ENCODE measurements around the gene SUPT20H. TPM values are rescaled to one million over a fixed set of nuclear protein-coding genes. Genes with fewer than 3 reads are reported as not detected.
"Not testable (repeated sequence)": the region's sequence is repeated elsewhere in the genome, so short reads cannot be mapped to it uniquely, and the experiment has no call there.

Gene SUPT20H
- total RNA-seq, 1 experiment from 2014 or later: 43.7 TPM

DNA sequence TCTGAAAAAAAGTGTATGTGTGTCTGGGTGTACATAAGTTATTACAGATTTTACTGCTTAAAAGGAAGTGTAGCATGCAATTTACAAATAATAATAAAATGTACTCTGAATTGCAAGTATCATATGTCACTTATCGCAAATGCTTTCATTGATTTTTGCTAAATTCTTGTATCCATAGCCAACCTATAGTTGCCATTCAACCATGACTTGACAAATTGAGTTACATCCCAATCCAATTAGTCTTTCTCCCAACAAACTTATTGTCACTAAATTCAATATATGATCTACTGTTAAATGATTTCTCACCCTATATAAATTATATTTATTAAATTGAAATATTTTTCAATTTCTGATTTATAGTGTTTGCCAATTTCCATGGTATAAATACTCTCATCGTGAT is 17.3 kb upstream of the SUPT20H start:
- Histone ChIP-seq H3K36me3 (no peaks in the 10 kb centered on the region), H3K4me3 (no peak overlapping the region), H3K27me3 (no peaks in the 10 kb centered on the region), H3K9me3 (no peaks in the 10 kb centered on the region)
- DNase-seq: no peak

DNA sequence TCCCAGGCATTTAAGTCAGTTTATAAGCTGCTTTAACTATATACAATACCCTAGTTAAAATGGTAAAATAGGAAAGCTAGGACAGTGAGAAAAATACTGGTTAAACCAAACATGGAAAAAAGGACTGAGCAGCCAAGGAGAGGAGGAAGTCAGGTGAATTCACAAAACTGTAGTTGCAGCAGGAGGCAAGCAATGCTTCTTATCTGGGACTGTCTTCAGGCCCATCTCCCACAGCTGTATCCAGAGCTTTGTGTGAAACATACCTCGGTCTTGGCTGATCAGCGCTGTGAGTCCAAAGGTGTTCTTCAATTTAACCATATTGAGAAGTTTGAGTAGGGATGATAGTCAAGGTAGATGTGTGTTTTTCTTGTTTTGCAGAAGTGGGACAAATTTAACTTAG is 15.7 kb upstream of the SUPT20H start:
- Histone ChIP-seq H3K36me3 (no peaks in the 10 kb centered on the region), H3K9me3 (no peaks in the 10 kb centered on the region), H3K4me3 (no peak overlapping the region), H3K27me3 (no peaks in the 10 kb centered on the region)
- DNase-seq: no peak

DNA sequence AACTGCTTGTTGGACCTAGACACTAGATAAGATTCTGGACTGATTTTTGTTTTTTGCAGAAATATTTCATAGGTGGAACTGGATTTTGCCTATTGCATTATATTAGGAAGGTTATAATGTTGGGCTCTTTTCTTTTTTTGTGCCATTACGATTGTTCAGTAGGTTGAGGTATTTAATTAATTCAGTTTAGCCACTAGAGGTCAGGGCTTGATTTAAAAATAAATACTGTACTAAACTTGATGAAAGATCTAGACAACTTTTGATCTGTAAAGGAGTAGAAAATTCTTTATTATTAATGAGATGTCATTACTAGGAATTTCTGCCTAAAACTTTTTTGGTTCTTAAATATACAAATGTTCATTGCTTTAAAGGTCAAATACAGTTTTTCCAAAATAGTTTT is 15.2 kb upstream of the SUPT20H start:
- DNase-seq: no peak
- Histone ChIP-seq H3K27me3 (no peaks in the 10 kb centered on the region), H3K36me3 (no peaks in the 10 kb centered on the region), H3K9me3 (no peaks in the 10 kb centered on the region), H3K4me3 (no peak overlapping the region)

DNA sequence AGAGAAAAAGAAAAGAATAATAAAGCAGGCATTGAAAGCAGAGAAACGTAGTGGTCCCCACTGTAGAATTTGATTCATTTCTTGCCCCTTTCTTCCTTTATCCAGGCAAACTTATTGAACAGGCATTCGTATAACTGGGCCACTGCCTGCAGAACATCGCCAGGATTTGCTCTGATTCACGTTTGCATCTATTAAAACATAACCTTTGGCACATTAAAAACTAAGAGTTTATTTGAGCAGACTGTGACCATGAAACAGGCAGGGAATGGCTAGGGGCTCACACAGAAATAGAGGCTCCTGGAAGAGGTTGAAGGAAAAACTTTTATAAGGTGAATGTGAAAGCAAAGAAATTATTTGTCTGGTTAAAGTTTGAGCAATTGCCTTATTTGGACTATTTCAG is 12.5 kb upstream of the SUPT20H start:
- Histone ChIP-seq H3K9me3 (no peaks in the 10 kb centered on the region), H3K27me3 (no peaks in the 10 kb centered on the region), H3K4me3 (no peak overlapping the region), H3K36me3 (no peaks in the 10 kb centered on the region)
- DNase-seq: no peak

DNA sequence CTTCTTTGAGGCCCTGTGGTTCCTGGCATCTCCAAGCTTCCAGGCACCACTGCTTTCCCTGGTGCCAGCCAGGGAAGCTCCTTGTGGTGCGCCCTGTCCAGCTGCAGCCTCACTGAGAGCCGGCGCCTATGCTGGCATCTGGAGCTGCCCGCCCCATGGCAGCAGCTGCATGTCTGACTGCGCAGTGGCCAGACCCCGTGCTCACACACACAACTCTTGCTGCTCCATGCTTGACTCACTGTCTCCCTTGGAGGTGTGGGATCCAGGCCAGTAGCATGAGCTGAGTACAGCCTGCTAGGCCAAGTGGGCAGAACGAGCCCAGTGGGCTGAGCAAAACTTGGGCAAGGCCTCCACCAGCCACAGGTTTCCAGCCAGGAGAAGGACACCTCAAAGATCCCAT is 11.5 kb upstream of the SUPT20H start:
- Histone ChIP-seq H3K36me3 (no peaks in the 10 kb centered on the region), H3K27me3 (no peaks in the 10 kb centered on the region), H3K9me3 (no peaks in the 10 kb centered on the region), H3K4me3 (no peak overlapping the region)
- DNase-seq: peak; percentile 97

DNA sequence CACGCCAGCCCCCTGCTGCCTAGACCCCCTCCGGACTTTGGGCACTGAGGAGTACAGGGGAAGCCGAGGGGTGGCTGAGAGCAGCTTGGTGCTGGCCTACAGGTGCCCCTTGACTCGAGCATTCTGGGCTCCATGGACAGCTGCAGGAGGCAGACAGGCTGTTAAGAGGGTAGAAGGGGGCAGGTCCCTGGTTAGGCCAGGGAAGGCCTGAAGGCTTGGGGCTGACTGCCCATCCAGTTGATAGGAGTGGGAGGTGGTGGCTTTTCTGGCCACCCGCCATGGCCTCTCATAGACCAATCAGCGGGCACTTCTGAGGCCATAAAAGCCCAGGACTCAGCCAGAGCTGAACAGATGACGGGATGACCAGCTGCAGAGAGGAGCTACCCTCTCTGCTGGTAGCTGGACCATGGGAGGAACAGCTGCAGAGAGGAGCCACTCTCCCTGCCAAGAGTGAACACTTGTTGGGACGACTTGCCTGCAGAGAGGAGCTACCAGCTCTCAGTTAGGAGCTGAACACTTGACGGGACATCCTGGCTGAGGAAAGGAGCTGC is 10.7 kb upstream of the SUPT20H start:
- no peak for DNase-seq
- Histone ChIP-seq H3K4me3 (no peak overlapping the region), H3K36me3 (no peaks in the 10 kb centered on the region), H3K9me3 (no peaks in the 10 kb centered on the region), H3K27me3 (no peaks in the 10 kb centered on the region)

DNA sequence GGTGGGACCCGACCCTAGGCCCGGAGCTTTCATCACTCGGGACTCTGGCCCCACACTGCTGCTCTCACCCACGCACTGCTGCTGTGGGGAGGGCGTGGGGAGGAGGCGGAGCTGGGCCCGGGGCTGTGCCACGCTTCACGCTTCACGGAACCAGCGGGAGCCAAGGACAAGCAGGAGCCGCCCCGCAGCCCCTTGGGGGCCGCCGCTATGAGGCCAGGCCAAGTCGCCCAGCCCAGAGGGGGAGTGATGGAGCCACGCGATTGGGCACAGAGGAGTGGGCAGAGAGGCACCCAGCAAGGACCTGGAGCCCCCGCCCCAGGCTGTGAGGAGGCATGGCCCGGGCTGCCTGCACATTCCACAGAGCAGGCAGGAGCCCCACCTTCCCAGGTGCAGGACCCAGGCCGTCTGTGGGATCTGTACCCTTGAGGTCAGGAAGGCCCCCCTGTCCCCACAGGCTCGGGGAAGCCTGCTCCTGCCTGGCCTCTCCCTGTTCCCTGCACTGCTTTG is 10.2 kb upstream of the SUPT20H start:
- Histone ChIP-seq H3K36me3 (no peaks in the 10 kb centered on the region), H3K27me3 (no peaks in the 10 kb centered on the region), H3K4me3 (no peak overlapping the region), H3K9me3 (no peaks in the 10 kb centered on the region)
- no peak for DNase-seq

DNA sequence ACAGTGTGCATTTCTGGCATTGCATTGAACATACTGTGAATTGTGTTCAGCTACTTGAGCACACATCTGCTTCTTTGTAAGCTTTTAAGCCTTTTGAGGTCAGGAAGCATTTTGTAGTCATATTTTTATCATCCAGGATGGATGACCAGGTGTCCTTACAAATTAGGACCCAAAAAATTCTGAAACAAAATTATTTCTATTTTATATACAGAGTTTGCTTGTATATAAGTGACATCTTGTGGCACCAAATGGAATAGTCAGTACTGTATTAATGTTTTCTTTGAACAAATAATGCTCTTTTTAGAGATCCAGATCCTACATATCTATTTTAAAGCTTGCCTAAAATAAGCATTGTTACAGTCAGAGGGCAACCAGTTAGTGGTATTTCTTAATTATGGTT is 9.5 kb upstream of the SUPT20H start:
- Histone ChIP-seq H3K9me3 (no peaks in the 10 kb centered on the region), H3K36me3 (no peaks in the 10 kb centered on the region), H3K4me3 (no peak overlapping the region), H3K27me3 (no peaks in the 10 kb centered on the region)
- DNase-seq: no peak

DNA sequence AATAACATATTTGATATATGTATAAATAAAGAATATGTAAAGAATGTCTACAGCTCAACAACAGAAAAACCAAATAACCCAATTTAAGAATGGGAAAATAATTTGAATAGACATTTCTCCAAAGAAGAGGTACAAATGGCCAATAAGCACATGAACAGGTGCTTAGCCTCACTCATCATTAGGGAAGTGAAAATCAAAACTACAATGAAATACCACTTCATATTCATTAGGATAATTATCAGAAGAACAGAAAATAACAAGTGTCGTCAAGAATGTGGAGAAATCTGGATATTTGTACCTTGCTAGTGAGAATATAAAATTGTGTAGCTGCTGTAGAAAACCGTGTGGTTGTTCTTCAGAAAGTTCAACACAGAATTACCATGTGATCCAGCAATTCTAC is 8.4 kb upstream of the SUPT20H start:
- H3K27me3 ChIP-seq: no peaks in the 10 kb centered on the region
- H3K4me3 ChIP-seq: no peak overlapping the region
- no peaks in the 10 kb centered on the region for H3K9me3 ChIP-seq
- H3K36me3 ChIP-seq: no peaks in the 10 kb centered on the region
- no peak for DNase-seq

DNA sequence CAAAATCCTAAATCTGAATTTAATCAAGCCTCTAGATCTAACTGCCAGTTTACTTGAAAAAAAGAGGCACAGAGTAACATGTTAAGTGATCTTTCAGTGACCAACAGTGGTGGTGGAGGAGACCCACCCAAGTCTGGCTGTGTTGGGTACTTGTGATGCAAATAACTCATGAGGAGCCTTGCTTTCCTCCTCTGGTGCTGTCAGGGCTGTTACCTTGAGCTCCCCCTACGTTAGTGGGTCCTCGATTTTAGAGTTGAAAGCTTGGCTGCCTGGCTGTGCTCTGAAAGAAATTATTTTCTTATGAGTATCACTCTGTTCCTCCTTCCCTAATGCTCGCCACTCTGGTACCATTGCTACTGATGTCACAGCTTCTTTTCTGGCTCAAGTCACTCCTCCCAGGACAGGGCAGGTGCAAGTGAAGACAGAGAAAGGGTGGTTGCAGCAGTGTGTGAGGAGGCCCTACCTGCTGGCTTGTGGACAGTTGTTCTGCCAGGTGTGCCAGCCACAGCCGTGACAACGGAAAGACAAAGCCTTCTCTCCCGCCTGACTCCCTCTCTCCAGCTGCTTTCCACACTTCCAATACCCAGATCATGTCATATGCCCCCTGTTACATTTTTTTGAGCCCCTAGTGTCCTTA is 6.5 kb upstream of the SUPT20H start:
- H3K27me3 ChIP-seq: no peaks in the 10 kb centered on the region
- no peak overlapping the region for H3K4me3 ChIP-seq
- H3K9me3 ChIP-seq: no peaks in the 10 kb centered on the region
- H3K36me3 ChIP-seq: no peaks in the 10 kb centered on the region
- no peak for DNase-seq

DNA sequence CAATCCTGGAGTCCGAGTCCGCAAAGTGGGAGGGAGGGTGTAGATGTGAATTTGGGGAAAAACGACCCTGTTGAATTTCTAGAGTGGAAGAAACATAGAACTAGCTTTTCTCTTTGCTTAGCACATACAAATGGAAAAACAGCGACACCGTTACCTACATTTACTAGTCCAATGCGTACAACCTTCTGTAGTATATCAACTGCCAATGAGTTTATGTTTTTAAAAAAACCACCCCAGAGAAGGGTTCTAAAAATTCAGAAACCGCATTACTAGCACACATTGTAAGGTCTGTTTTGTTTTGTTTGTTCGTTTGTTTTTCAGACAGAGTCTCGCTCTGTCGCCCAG is 332 bp upstream of the SUPT20H start:
- no peak for DNase-seq
- H3K27me3 ChIP-seq: no peaks in the 10 kb centered on the region
- H3K4me3 ChIP-seq: peak overlapping the region; percentile 95
- peaks cover 1% of the 10 kb centered on the region; the same call in 1 of the 2 replicates for H3K9me3 ChIP-seq
- H3K36me3 ChIP-seq: peaks cover 20% of the 10 kb centered on the region

DNA sequence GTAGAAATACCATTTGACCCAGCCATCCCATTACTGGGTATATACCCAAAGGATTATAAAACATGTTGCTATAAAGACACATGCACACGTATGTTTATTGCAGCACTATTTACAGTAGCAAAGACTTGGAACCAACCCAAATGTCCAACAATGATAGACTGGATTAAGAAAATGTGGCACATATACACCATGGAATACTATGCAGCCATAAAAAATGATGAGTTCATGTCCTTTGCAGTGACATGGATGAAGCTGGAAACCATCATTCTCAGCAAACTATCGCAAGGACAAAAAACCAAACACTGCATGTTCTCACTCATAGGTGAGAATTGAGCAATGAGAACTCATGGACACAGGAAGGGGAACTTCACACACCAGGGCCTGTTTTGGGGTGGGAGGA is 3.3 kb downstream of the SUPT20H start:
- H3K9me3 ChIP-seq, DNase-seq, H3K4me3 ChIP-seq, H3K27me3 ChIP-seq: not testable (repeated sequence)
- H3K36me3 ChIP-seq: peaks cover 29% of the 10 kb centered on the region

DNA sequence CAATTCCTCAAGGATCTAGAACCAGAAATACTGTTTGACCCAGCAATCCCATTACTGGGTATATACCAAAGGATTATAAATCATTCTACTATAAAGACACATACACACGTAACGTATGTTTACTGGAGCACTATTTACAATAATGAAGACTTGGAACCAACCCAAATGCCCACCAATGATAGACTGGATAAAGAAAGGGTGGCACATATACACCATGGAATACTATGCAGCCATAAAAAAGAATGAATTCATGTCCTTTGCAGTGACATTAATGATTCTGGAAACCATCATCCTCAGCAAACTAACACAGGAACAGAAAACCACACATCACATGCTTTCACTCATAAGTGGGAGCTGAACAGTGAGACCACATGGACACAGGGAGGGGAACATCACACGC is 6.4 kb downstream of the SUPT20H start:
- peaks cover 38% of the 10 kb centered on the region for H3K36me3 ChIP-seq
- not testable (repeated sequence) for DNase-seq, H3K9me3 ChIP-seq, H3K27me3 ChIP-seq, H3K4me3 ChIP-seq

DNA sequence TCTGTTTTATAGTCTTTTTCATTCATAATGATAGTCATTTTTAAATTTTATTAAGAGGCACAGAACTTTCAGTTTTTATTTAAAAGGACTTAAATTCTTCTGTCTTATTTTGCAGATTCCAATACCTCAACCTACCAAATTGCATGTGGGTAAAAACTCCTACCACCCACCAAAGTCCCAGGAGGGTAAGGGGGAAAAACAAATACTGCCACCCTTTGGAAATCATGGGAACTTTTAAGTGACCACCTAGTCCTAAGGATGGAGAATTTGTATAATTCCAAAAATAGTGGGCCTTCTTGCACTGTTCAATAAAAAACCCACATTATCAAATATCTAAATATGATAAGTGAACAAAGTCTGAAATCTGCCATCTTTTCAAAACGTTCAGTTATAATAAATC is 9.7 kb downstream of the SUPT20H start:
- Histone ChIP-seq H3K9me3 (no peaks in the 10 kb centered on the region), H3K36me3 (peaks cover 50% of the 10 kb centered on the region), H3K4me3 (no peak overlapping the region), H3K27me3 (no peaks in the 10 kb centered on the region)
- DNase-seq: no peak

DNA sequence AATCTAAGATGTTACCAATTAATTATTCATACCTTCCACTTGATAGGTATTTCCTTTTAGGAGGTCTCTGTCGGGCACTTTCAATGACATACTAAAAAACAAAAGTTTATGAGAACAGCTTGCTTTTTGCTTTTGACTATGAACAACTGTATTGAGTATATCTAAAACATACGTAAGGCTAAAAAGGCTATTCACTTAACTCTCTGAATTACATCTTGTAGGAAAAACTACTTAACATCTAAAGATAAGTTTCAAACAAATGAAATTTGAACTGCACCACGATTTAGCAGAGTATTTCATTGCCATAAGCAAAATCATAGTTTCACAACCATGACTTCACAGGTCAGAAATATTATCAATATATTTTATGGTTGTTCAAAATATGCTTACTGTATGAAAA is 11.6 kb downstream of the SUPT20H start:
- Histone ChIP-seq H3K4me3 (no peak overlapping the region), H3K36me3 (peaks cover 66% of the 10 kb centered on the region), H3K9me3 (no peaks in the 10 kb centered on the region), H3K27me3 (no peaks in the 10 kb centered on the region)
- DNase-seq: no peak

DNA sequence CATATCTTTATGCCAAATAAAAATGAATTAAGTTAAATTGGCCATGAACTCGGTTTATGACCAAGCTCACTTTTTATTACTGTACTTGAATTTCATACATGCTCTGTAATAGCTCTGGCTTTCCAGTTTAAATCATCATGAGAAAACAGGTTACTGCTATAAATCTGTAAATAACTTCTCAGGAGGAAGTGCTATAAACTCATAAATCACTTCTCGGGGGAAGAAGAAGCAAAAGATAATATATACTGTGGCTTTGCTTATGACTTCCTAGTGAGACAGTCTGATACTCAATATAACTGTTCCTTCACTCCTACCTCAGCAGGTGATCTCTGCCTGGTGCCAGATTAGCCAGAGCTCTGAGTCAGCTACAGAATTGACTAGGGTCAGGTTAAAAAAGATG is 12.5 kb downstream of the SUPT20H start:
- H3K9me3 ChIP-seq: no peaks in the 10 kb centered on the region
- peaks cover 68% of the 10 kb centered on the region for H3K36me3 ChIP-seq
- no peaks in the 10 kb centered on the region for H3K27me3 ChIP-seq
- DNase-seq: no peak
- H3K4me3 ChIP-seq: no peak overlapping the region

DNA sequence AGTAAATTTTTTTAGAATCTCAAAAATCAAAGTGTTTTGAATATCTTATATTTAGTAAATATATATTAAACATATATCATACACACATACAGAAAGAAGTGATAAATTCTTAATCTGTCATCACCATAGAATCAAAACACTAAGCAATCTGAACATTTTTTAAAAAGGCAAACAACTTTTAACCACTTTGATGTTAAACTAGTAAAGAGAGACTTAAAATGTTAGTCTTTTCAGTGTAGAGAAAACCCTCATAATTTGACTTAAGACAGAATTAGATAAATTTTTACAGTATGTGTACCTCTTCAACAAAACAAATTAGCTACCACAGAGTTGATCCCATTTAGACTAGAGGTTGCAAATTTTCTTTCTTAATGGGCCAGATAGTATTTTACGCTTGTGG is 13.4 kb downstream of the SUPT20H start:
- no peak for DNase-seq
- Histone ChIP-seq H3K4me3 (no peak overlapping the region), H3K36me3 (peaks cover 73% of the 10 kb centered on the region), H3K9me3 (no peaks in the 10 kb centered on the region), H3K27me3 (no peaks in the 10 kb centered on the region)

DNA sequence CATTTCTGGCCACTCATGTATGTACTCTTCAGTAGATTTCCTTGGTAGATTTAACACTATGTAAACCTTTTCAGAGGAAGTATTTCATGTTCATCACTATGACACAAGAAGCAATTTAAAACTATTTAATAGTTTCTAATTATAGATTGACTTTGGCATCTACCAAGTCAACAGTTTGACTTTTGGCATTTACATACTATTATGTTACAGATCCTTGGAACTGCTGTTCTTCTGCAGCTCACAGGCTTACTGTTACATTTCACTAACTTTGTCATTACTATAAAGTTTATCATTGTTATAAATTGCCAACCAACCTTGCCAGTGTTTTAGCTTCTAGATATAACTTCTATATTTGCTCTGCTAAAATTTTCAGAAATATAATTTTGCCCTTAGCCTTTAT is 18.7 kb downstream of the SUPT20H start:
- H3K36me3 ChIP-seq: peaks cover 87% of the 10 kb centered on the region
- H3K9me3 ChIP-seq: peaks cover 2% of the 10 kb centered on the region; the same call in 1 of the 2 replicates
- H3K27me3 ChIP-seq: no peaks in the 10 kb centered on the region
- DNase-seq: no peak
- no peak overlapping the region for H3K4me3 ChIP-seq
